NCI-H2081 (cell line): Measurements from ENCODE around the gene PYY.
"Not testable (repeated sequence)": the region's sequence is repeated elsewhere in the genome, so short reads cannot be mapped to it uniquely, and the experiment has no call there.

Source experiments
- DNase-seq, 2 experiments: peaks; one replicate each; lab custom pipeline; 2025; lab: John Stamatoyannopoulos, UW

PYY gene

GRCh38 chr17:43978078-43978477, 24.3 kb upstream of the PYY start:
- DNase-seq, result no peak

GRCh38 chr17:43976963-43977837, 23.5 kb upstream of the PYY start:
- no peak for DNase-seq

DNA sequence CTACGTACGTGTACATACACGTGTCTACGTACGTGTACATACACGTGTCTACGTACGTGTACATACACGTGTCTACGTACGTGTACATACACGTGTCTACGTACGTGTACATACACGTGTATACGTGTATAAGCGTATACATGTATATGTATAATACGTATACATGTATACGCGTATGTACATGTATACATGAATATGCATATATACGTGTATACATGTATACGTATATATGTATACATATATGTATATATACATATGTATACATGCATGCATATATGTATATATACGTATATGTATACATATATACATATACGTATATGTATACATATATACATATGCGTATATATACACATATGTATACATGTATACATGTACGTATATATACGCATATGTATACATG, 22.2 kb upstream of the PYY start:
- no peak for DNase-seq

GRCh38 chr17:43974382-43975266, 20.9 kb upstream of the PYY start:
- DNase-seq, result no peak

DNA sequence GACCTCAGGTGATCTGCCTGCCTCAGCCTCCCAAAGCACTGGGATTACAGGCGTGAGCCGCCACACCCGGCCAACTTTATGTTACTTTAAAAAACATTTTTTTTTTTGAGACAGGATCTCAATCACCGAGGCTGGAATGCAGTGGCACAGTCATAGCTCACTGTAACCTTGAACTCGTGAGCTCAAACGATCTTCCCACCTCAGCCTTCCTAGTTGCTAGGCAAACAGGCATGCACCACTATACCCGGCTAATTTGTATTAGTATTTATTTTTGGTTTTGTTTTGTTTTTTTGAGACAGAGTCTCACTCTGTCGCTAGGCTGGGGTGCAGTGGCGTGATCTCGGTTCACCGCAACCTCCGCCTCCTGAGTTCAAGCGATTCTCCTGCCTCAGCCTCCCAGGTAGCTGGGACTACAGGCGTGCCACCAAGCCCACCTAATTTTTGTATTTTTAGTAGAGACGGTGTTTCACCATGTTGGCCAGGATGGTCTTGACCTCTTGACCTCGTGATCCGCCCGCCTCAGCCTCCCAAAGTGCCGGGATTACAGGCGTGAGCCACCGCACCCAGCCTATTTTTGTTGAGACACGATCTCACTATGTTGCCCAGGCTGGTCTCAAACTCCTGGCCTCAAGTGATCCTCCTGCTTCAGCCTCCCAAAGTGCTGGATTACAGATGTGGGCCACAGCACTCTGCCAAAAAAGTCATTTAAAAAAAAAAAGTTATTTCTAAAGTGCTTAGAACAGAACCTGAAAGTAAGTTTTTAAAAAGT, 18.9 kb upstream of the PYY start:
- not testable (repeated sequence) for DNase-seq

DNA sequence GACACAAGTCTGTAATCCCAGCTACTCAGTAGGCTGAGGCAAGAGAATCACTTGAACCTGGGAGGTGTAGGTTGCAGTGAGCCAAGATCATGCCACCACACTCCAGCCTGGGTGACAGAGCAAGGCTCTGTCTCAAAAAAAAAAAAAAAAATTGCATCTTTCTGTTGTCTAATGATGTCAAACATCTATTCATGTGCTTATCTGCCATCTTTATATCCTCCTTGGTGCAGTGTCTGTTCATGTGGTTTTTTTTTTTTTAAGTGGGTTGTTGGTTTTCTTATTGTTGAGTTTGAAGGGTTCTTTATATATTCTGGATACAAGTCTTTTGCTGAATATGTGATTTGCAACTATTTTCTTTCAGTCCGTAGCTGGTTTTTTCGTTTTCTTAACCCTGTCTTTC, 17.7 kb upstream of the PYY start:
- not testable (repeated sequence) for DNase-seq

DNA sequence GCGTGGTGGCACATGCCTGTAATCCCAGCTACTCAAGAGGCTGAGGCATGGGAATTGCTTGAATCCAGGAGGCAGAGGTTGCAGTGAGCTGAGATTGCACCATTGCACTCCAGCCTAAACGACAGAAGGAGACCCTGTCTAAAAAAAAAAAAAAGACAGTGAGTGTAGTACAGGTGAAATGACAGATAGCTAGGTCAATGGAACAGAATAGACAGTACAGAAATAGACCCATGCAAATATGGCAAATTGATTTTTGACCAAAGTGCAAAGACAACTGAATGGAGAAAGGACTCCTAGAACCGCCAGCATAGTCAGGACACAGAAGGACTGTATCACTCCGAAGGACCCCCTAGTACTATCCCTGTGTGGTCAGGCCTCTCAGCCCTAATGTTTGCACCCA, 16.6 kb upstream of the PYY start:
- DNase-seq, result no peak

GRCh38 chr17:43967251-43967875, 13.6 kb upstream of the PYY start:
- DNase-seq, result no peak

GRCh38 chr17:43966276-43966675, 12.5 kb upstream of the PYY start:
- no peak for DNase-seq

- no peak for DNase-seq
Measured at GRCh38 chr17:43962479-43962878, 8.7 kb upstream of the PYY start.

- no peak for DNase-seq
Measured at GRCh38 chr17:43961954-43962353, 8.2 kb upstream of the PYY start.

DNA sequence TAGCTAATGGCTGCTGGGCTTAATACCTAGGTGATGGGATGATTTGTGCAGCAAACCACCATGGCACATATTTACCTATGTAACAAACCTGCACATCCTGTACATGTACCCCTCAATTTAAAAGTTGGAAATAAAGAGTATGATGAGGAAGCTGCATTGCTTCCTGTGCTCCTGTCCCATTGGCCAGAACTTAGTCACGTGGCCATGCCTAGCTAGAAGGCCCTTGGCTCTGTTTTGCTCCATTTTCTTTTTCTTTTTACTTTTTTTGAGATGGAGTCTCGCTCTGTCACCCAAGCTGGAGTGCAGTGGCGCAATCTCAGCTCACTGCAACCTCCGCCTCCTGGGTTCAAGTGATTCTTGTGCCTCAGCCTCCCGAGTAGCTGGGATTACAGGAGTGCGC, 7.6 kb upstream of the PYY start:
- DNase-seq, result not testable (repeated sequence)

- no peak for DNase-seq
Measured at GRCh38 chr17:43958748-43959352, 5.1 kb upstream of the PYY start.

DNA sequence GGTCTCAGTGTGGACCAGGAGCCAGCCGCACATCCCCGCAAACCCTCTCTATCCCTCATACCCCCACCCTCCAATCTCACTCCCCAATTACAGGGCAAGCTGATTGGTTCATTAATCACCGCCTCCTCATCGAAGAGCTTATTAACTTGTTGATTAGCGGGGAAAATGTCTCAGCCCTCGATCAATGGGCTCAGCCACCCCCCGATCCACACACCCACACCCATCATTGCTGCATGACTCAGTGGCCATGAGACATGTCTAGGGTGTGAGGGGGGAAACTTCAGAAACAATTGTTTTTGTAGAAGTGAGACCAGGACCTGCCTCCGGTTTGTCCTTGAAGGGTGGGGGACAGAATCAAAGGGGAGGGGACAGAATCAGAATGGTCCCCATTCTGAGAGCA, 2.5 kb upstream of the PYY start:
- DNase-seq, result no peak

GRCh38 chr17:43952724-43953666, 745 bp downstream of the PYY start:
- DNase-seq, result no peak

DNA sequence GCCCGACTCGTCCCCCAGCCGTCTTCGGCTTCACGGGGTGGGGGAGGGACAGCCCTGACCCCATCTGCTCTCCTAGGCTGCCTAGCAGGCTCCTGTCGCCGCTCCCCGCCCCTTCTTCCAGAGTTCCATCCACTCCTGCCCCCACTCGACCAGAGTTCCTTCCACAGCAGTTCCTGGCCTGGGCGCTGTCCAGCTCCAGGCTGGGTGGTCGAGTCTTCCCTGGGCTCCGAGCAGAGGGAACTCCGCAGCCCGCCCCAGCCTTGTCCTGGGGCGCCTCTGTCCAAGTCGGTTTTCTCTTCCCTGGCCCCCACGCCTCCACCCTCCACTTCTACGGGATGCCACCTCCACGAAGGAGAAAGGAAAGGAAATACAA, 1.4 kb downstream of the PYY start:
- DNase-seq, result no peak

GRCh38 chr17:43951750-43952149, 2.0 kb downstream of the PYY start:
- no peak for DNase-seq

GRCh38 chr17:43950554-43950953, 3.2 kb downstream of the PYY start:
- DNase-seq, result no peak

- DNase-seq, result no peak
Measured at GRCh38 chr17:43949781-43950180, 4.0 kb downstream of the PYY start.

DNA sequence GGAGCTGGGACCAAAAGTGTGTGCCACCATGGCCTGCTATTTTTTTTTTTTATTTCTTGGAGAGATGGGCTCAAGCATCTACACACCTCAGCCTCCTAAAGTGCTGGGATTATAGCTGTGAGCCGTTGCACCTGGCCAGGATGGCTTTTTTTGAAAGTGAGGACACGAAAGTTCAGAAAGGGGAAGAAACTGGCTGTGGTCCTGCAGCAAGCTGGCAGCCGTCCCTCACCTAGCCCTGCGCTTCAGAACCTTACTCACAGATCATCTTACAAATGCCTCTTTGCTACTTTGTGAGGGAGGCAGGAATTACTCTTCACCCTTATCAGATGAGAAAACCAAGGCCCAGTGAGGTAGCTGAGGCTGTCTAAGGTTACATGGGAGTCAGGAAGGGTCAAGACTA, 7.0 kb downstream of the PYY start:
- no peak for DNase-seq
